Hematopoietic multipotent progenitor cell (in vitro differentiated cells): Measurements from ENCODE around the gene MARK3. TPM values are rescaled to one million over a fixed set of nuclear protein-coding genes. Genes with fewer than 3 reads are reported as not detected.

Source experiments
- DNase-seq, 3 donors: peaks; one replicate each; pipeline ENCODE4 v3.0.0-alpha.2; 2011 to 2015; ENCODE audit warnings: low read depth in 2 of 3, low spot score in 2 of 3
- total RNA-seq: library from RNA; depleted of rRNA; stranded (reverse); fragments of >200 nt; gene quantifications from one replicate; pipeline ENCODE4 v1.2.3, GENCODE V29; 2012

Gene MARK3
- total RNA-seq, 1 donor, result 51.4 TPM

DNA sequence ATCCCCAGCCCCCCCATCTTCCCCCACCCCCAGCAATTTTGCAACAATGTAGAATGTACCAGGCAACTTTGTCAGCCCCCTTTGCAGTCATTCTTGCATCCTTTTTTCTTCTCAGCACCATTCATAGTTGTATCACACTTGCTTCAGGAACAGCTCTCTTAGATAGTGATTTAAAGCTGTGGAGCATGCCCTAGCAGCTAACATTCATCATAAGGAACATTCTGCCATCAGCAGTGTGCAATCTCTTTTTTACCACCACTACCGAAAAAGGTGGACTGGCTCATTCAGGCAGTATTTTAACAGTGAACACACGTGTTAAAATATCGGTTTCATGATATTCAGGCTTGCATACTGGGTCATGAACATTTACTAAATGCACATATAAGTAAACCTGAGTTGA lies 45.1 kb downstream of the MARK3 start:
- DNase-seq, result no peak

DNA sequence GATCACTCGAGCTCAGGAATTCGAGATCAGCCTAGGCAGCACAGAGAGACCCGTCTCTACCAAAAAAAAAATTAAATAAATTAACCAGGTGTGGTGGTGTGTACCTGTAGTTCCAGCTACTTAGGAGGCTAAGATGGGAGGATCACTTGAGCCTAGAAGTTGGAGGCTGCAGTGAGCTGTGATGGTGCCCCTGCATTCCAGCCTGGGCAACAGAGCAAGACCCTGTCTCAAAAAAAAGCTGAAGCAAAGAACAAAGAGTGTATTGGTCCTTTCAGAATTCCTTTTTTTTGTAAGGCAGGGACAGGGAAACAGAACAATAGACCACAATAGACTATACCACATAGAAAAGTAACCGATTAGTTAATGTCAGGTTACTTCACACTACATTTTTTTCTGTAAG lies 47.4 kb downstream of the MARK3 start:
- DNase-seq, result no peak

DNA sequence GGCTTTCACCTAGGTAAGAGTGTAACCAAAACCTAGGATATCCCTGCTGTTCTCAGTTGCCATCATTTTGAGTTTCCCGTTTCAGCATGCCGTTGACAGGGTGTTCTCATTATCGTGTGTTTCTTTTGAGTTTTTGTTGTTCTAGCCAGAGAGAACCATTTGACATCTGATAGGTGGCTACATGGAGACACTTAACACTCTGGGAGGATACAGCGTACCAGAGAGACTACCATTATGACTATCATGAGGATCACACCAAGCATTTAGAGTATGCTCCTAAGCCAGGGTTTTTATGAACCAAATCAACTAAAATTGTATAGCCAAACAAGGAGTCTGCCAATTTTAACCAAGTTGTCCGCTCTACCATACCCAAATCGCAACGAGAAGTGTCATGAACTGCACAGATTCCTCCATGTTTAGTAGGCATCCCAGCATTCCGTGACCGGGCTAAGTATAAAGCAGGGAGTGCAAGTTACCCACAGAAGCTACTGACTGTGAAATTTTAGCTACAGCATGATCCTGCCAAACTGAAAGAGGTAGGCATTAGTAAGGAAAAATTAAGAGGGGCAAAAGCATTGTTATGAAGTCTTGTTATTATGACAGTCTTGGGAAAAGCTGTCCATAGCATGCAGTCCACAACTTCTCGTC lies 48.8 kb downstream of the MARK3 start:
- DNase-seq, result no peak

DNA sequence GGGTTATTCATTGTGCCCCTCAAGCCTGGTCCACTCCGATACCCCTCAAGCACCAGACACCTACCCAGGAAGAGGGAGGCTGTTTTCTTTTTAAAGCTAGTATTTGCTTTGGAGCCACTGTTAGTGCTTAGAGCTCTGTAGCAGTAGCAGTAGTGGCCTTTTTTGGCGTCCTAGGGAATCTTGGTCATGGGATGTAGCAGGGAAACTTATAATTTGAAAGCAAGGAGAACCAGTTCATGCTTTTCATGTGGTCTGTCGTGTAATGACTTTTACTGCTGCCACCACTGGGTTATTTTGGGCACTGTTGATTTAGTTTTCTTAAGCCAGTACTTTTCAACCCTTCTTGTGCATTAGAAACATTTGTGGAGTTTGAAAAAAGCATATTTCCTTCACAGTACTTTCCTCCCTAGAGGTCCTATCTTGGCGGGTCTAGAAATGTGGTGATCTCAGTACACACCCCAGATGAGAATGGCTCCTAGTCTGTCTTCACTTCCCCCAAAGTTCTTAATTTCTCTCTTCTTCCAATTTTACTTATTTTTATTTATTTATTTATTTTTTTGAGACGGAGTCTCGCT lies 49.7 kb downstream of the MARK3 start:
- DNase-seq, result no peak

DNA sequence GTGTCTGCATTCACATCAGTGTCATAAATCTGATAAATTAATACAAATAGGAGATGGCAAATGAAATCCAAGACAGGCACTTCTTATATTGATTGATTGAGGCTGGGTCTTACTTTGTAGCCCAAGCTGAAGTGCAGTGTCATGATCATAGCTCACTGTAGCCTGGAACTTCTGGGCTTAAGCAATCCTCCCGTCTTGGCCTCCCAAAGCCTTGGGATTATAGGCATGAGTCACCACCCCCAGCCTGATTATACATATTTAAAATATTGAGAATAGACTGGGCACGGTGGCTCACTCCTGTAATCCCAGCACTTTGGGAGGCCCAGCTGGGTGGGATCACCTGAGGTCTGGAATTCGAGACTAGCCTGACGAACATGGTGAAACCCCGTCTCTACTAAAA lies 51.3 kb downstream of the MARK3 start:
- DNase-seq, result no peak

DNA sequence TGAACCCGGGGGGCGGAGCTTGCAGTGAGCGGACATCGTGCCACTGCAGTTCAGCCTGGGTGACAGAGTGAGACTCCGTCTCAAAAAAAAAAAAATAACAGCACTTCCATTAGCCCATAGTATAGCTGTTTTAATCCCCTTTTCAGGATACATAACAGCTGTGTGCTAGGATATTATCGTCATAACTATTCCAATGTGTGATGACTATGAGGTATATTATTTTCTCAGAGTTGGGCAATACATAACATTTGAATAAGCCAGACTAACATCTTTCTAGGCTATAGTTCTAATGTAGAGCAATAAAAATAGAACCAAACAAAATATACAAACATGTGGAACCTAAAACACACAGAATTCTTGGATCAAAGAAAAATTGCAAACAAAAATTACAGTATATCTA lies 57.1 kb downstream of the MARK3 start:
- DNase-seq, result no peak

DNA sequence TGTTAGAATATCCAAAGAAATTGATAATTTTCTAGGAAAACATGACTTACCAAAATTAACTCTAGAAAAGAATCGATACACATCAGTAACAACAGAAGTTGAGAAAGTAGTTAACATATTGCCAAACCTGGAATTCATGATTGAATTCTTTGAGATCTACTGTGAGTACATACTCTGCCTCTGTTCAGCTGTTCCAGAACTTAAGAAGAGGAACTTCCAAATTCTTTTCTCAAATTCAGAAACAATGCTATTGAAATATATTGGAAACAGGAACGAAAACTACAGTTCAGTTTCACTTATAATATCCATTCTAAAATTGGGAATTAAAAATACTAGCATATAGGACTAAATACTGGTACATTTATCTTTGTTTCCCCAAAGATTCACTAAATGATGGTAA lies 57.9 kb downstream of the MARK3 start:
- no peak for DNase-seq

DNA sequence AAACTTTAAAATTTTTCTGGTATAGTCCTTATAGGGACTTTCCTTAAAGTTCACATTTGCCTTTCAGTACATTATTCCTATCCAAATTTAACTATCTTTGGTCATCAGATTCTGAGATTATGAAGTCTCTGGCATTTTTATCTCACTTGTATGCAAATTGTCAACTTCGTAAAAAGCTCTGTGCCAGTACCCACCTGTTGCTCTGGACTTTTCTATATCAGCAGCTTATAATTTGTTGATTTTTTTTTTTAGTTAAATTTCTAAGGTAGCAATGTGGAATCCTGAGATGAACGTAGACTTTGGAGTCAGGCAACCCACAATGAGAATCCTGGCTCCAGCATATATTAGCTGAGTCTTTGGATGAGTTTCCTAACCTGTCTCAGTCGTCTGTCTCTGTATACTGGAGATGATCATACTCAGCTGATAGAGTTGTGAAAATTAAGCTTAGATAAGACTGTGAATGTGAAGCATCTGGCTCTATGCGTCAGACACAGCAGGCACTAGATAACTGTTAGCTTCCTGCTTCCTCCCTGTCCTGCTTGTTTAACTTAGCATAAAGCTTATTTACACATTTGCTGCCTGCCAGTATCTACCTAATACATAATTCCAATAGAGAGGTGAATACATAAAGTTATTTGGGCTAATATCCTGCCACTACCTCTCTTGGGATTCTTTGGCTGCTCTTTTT lies 59.8 kb downstream of the MARK3 start:
- DNase-seq, result no peak

DNA sequence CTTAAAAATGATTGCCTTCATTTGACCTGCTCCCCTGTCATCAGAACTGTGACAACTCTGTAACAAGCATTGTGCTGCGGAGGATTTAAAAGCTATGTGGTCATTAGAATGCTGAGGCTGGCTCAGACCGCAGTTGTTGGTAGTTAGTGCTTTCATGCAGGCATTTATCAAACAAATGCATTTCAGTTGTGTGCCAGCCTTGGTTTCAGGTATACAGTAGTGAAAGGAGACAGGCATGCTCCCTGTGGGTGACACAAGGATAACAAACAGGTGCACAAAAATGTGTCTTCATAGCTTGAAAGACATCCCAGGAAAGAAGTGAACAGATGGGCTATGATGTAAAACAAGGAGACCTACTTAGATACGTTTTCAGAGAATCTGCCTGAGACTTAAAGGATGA lies 60.6 kb downstream of the MARK3 start:
- DNase-seq, result no peak

DNA sequence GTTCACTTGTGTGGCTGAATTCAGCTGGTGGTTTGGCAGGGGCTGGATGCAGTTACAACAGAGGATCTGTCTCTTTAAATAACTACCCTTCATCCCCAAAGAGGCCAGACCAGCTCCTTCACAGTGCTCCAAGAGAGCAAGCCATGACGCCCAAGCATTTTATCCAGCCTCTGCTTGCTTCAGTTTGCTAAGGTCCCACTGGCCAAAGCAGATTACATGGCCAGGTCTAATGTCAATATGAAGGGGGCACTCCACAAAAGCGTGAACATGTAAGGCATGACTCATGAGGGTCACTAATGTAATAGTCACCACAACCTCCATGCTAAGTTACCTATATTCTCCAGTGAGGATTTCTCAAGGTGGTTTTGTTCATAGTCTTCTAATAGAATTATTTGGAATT lies 62.9 kb downstream of the MARK3 start:
- DNase-seq, result no peak

DNA sequence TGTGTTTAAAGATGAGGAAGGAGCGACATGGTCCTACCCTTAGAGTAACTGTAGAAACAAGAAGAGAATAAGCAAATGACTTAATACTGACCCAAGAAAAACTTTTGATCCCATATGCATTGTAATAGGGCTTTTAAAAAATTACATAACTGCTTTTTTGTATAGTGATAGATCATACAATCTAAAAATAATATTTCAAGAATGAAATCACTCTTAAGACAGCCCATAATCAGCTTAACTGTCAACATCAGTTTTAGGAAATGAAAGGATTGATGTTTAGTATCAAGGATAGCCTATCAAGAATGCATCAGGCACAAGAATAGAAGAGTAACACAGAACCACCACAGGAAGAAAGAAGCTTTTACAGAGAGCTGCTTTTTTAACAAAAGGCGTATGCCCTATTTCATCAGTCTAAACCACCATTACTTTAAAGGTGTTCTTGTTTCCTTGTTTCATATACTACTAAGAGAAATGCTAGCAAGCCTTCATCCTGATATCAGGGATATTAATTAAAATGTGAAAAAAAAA lies 64.5 kb downstream of the MARK3 start:
- DNase-seq, result no peak

DNA sequence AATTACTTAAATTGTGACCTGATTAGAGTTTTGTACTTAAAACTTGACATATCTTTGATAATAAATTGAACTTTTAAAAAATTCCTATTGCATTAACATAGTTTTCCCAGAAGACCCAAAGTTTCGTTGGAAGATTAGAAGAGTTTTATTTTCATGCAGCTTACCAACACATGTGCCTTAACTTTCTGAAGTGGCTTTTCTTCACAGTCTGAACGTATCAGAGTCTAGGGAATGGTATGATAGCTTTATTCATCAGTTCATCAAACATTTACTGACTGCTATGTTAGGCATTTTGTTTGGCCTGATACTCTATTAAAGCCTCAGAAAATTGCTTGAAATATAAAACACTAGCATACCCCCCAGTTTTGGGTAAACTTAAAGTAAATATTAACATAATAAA lies 65.2 kb downstream of the MARK3 start:
- DNase-seq, result no peak

DNA sequence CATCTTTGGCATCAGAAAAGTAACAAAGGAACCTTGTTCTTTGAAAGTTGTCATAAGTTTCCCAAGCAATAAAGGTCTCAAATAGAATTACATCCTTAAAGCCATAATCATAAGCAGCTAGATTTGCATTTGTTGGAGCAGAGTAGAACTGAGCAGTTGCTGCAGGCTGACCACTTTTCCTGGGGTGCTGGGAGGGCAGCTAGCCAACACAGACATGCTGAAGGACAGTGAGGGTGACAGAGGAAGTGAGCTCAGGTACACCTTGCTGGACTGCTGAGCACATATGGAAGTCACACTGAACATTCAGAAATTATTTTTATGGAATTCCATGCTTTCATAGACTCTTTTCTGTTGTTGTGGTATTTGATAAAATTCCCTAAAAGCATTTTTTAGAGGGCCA lies 66.2 kb downstream of the MARK3 start:
- DNase-seq, result no peak

DNA sequence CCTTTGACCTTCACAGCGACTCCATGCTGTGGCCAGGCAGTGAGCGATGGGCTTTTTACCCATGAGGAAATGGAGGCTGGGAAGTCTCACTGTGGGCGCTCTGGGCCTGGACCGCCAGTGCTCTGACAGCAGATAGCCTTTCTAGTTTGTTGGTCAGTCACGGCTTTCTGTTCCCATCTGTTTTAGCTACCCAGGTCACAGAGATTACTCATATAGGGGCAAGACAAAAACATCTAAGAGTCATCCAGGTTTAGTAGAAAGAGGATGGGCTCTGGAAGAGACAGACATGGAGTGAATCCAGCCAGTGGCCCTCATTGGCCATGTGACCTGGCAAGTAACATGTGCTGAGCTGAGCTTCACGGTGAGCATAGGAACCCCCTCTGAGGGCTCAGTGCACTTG lies 68.6 kb downstream of the MARK3 start:
- DNase-seq, result no peak

DNA sequence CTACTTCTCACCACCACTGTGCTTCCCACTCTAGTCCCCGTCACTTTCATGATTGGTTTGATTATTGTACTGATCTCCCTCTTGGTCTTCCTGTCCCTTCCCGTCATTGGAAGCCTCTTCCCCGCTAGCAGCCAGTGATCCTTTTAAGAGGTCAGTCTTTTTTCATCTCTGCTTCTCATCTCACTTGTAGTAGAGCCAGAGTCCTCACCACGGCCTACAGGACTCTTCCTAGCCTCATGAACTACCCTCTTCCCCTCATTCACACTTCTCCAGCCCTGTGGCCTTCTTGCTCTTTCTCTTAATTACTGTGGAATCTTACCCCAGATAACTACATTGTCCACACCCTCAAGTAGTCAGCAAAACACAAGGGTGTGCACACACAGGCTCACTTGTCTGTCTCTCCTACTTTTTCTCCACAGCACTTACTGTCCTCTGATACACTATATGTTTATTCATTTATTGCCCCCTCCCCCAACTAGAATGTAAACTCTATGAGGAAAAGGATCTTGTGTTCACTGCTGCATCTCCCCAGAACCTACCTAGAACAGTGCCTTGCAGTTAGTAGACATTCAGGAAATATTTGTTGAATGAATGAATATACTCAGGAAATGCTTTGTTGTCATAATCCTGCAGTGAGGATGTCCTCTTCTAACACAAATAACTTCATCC lies 71.1 kb downstream of the MARK3 start:
- no peak for DNase-seq

DNA sequence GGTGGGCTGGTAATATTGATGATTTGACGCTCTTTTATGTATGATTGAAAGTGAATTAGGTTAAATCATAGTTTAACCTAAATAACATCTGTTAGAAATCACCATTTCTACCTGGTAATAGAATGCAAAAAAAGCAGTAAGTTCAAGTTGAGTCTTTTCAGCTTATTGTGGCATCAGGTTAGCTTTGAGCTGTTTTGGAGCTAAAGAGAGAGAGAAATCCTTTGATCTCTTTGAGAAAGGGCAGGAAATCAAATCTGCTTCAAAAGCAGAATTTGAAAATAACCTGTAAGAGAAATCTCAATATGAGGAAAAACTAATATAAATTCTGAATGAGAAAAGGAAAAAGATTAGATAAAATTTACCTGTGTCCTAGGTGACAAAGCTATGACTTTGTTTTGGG lies 75.2 kb downstream of the MARK3 start:
- no peak for DNase-seq

DNA sequence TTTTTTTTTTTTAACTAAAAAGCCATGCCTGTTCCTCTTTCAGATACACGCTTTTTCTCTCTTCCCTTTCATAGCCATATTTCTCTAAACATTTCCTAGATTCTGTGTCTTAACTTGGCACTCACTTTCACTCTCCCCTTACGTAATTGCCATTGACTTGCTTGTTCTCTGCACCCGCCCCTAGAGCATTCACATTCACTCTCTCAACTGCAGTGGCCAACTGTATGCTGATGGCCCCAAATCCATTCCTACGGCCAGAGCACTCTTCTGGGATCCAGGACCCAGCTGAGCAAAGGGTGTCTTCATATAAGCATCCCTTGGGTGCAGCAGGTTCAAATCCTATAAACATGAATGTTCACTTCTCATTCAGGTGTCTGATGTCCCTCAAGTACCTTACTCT lies 77.9 kb downstream of the MARK3 start:
- DNase-seq, result no peak

DNA sequence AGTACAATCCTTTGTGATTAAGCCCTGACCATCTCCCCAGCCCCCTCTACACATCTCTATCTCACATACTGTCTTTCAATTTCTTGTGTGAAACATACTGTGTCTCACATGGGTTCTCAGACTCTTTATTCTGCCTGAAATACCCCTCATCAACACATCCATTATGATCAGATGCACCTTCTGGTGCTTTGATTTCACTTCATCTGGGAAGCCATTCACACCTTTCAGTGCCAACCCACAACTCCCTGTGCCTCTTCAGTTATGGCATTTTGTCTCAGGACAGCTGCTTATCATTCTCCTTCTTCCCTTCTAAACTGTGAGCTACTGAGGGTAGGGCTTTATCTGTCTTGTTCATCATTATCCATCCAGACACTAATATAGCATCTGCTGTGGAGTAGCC lies 78.6 kb downstream of the MARK3 start:
- no peak for DNase-seq

DNA sequence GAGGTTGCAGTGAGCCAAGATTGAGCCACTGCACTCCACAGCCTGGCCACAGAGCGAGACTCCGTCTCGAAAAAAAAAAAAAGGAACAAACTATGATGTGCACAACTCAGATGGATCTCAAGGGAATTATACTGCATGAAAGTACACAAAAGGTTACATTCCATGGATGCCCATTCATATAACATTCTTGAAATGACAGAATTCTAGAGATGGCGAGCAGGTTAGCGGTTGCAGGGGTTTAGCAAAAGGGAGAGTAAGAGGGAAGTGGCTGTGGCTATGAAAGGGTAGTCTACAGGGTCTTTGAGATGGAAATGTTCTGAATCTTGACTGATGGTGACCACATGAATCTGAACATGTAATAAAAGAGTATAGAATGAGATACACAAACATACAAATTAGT lies 87.7 kb downstream of the MARK3 start:
- DNase-seq, result no peak

DNA sequence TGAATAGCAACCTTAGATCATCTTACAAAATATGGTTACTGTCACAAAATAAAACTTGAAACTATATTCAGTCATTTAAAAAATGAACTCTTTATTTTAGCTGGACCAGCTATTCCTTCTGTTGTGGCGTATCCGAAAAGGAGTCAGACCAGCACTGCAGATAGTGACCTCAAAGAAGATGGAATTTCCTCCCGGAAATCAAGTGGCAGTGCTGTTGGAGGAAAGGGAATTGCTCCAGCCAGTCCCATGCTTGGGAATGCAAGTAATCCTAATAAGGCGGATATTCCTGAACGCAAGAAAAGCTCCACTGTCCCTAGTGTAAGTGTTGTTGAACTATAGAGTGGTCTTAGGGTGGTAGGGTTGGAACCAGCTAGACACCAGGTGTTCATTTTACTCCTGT lies 89.7 kb downstream of the MARK3 start:
- DNase-seq, result no peak

DNA sequence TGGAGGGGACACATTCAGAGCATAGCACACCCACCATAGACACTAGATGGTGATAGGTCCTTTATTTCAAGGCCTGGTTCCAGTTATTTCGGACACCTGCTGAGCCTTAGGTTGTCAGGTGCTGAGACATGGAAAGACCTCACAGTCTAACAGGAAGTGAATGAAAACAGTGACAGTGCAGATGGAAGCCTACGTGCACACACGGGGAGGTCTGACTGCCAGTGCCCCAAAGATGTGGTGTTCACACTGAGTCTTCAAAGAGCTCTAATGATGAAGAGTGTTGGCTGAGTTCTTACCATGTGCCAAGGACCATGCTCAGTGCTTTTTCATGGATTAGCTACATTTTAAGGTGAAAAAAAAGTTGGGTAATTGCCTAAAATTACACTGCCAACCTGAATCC lies 90.8 kb downstream of the MARK3 start:
- DNase-seq, result no peak

DNA sequence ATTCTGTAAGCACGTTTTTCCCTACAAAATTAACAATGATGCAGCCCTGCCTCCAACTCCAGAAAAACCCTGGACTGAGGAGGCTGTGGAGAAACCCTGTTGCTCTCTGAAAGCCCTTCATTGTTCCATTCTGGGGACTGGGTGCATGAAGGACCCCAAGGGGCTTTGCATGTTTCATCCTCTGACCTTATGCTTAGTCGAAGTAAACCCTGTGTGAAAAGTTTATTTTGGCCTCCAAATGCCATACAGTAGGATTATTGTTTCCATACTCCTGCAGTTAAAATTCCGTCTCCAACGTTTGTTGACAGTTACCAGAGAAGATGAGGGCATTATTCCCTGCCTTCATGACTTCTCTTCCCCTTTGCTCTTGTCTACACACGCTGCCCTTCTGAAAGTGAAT lies 91.4 kb downstream of the MARK3 start:
- no peak for DNase-seq
